Hepatocyte (in vitro differentiated cells): Measurements from ENCODE around the gene UXS1. TPM values are rescaled to one million over a fixed set of nuclear protein-coding genes. Genes with fewer than 3 reads are reported as not detected.
"Not testable (repeated sequence)": the region's sequence is repeated elsewhere in the genome, so short reads cannot be mapped to it uniquely, and the experiment has no call there.

Experiments
- DNase-seq: peaks from one replicate; pipeline ENCODE4 v3.0.0-alpha.2; 2016; ENCODE audit warnings: low spot score
- H2AFZ ChIP-seq: fragments of 200-600 bp; sonication (generic); 2 replicates; pipeline ENCODE4 v1.6.0; 2016; ENCODE audit warnings: antibody characterized with exemption, mild to moderate bottlenecking
- H3K27ac ChIP-seq: fragments of 200-600 bp; sonication (generic); 2 replicates; pipeline ENCODE4 v1.5.1; 2016; ENCODE audit warnings: mild to moderate bottlenecking
- H3K27me3 ChIP-seq: fragments of 200-600 bp; sonication (generic); 2 replicates; pipeline ENCODE4 v1.6.1; 2016
- H3K36me3 ChIP-seq: fragments of 200-600 bp; sonication (generic); replicated peaks from 2 replicates; pipeline ENCODE4 v1.5.1; 2016; ENCODE audit warnings: low read depth; ENCODE audit not compliant: insufficient read depth
- H3K4me1 ChIP-seq: fragments of 200-600 bp; sonication (generic); 2 replicates; pipeline ENCODE4 v1.5.1; 2016; ENCODE audit warnings: mild to moderate bottlenecking, moderate library complexity; ENCODE audit not compliant: insufficient read depth
- H3K4me2 ChIP-seq: fragments of 200-600 bp; sonication (generic); 2 replicates; pipeline ENCODE4 v1.6.0; 2016
- H3K4me3 ChIP-seq: fragments of 200-600 bp; sonication (generic); 2 replicates; pipeline ENCODE4 v1.5.1; 2016; ENCODE audit warnings: mild to moderate bottlenecking
- H3K79me2 ChIP-seq: fragments of 200-600 bp; sonication (generic); 2 replicates; pipeline ENCODE4 v1.6.0; 2017; ENCODE audit warnings: mild to moderate bottlenecking
- H3K9me2 ChIP-seq: fragments of 200-600 bp; sonication (generic); replicated peaks from 2 replicates; pipeline ENCODE4 v1.6.0; 2017; ENCODE audit warnings: mild to moderate bottlenecking; ENCODE audit not compliant: insufficient read depth
- H3K9me3 ChIP-seq: fragments of 200-600 bp; sonication (generic); 2 replicates; pipeline ENCODE4 v1.5.1; 2016; ENCODE audit warnings: low read depth, mild to moderate bottlenecking
- H4K20me1 ChIP-seq: fragments of 200-600 bp; sonication (generic); 2 replicates; pipeline ENCODE4 v1.6.0; 2016; ENCODE audit warnings: mild to moderate bottlenecking; ENCODE audit not compliant: insufficient read depth, poor library complexity, severe bottlenecking
- CTCF ChIP-seq: fragments of 200-600 bp; sonication (generic); IDR thresholded peaks from 2 replicates; pipeline ENCODE4 v1.5.1; 2016; ENCODE audit warnings: antibody characterized with exemption, mild to moderate bottlenecking; ENCODE audit not compliant: poor library complexity
- EZH2 ChIP-seq: fragments of 200-600 bp; sonication (generic); IDR thresholded peaks from 2 replicates; pipeline ENCODE4 v1.6.1; 2016; ENCODE audit warnings: antibody characterized with exemption, mild to moderate bottlenecking, borderline replicate concordance
- EZH2phosphoT487 ChIP-seq: fragments of 200-600 bp; sonication (generic); IDR thresholded peaks from one replicate; pipeline ENCODE4 v1.6.1; 2018; ENCODE audit warnings: antibody characterized with exemption, mild to moderate bottlenecking, low read depth, moderate library complexity; ENCODE audit not compliant: unreplicated experiment, severe bottlenecking
- WGBS: methylation state at CpG from one replicate; pipeline ENCODE4 v1.1.6; 2016; ENCODE audit warnings: low lambda C conversion rate; ENCODE audit errors: missing lambda C conversion rate; 5-methylcytosine and 5-hydroxymethylcytosine counted together
- polyA plus RNA-seq: library from polyadenylated mRNA; unstranded; fragments of >200 nt; fragmentation: Nextera tagmentation; extraction: Ambion mirVana; gene quantifications from 2 replicates; pipeline ENCODE4 v1.2.1, GENCODE V29; 2016
- total RNA-seq: library from RNA; depleted of rRNA; stranded (reverse); fragments of >200 nt; gene quantifications from 2 replicates; pipeline ENCODE4 v1.2.3, GENCODE V29; 2014

The UXS1 gene
- total and polyA plus RNA-seq, 2 experiments from 2014 or later: 46.5 to 83.2 TPM

GRCh38 chr2:106137731-106138521, 56.2 kb downstream of the UXS1 start:
- WGBS: 84% methylated on average over 14 of the region's 14 CpGs
- Histone ChIP-seq H3K9me2 (no peaks in the 10 kb centered on the region), H3K27ac (no peak overlapping the region), H3K27me3 (no peaks in the 10 kb centered on the region), H4K20me1 (no peaks in the 10 kb centered on the region), H3K4me3 (no peak overlapping the region), H3K36me3 (no peaks in the 10 kb centered on the region), H2AFZ (no peak overlapping the region), H3K4me2 (no peak overlapping the region), H3K9me3 (no peaks in the 10 kb centered on the region), H3K4me1 (peaks cover 14% of the 10 kb centered on the region), H3K79me2 (peaks cover 26% of the 10 kb centered on the region)
- no peak for DNase-seq
- no peak for TF ChIP-seq EZH2
- no peak for TF ChIP-seq EZH2phosphoT487
- no peak for TF ChIP-seq CTCF

- H3K36me3 ChIP-seq, H3K4me3 ChIP-seq, H3K9me3 ChIP-seq, H3K27me3 ChIP-seq, H4K20me1 ChIP-seq, H2AFZ ChIP-seq, DNase-seq, H3K9me2 ChIP-seq: not testable (repeated sequence)
- H3K4me2 ChIP-seq: peak overlapping the region; percentile 65
- 59% methylated on average over 6 of the region's 14 CpGs for WGBS
- peaks cover 20% of the 10 kb centered on the region for H3K79me2 ChIP-seq
- peak overlapping the region; percentile 91 for H3K27ac ChIP-seq
- peaks cover 22% of the 10 kb centered on the region for H3K4me1 ChIP-seq
Observed at GRCh38 chr2:106131192-106131591, 62.9 kb downstream of the UXS1 start.

- WGBS: 67% methylated on average over 13 of the region's 13 CpGs
- no peak overlapping the region for H3K4me3 ChIP-seq
Observed at GRCh38 chr2:106130251-106130998, 63.7 kb downstream of the UXS1 start.

More at GRCh38 chr2:106130251-106130998, 63.7 kb downstream of the UXS1 start:
- H3K4me2 ChIP-seq: peak overlapping the region; percentile 65
- no peaks in the 10 kb centered on the region for H3K9me2 ChIP-seq
- TF ChIP-seq EZH2phosphoT487: no peak
- TF ChIP-seq EZH2: no peak
- no peak for TF ChIP-seq CTCF
- DNase-seq: no peak
- H2AFZ ChIP-seq: peak overlapping the region; percentile 38
- no peaks in the 10 kb centered on the region for H3K9me3 ChIP-seq
- peak overlapping the region; percentile 91 for H3K27ac ChIP-seq
- no peaks in the 10 kb centered on the region for H4K20me1 ChIP-seq
- peaks cover 20% of the 10 kb centered on the region for H3K79me2 ChIP-seq
- peaks cover 30% of the 10 kb centered on the region for H3K4me1 ChIP-seq
- no peaks in the 10 kb centered on the region for H3K27me3 ChIP-seq
- no peaks in the 10 kb centered on the region for H3K36me3 ChIP-seq
